DOHH2 (cell line): ENCODE data around the gene SPACA7.

ENCODE experiments used
- CTCF ChIP-seq: fragments of 200-600 bp; sonication (generic); IDR thresholded peaks from one replicate; pipeline ENCODE4 v1.5.1; 2014; ENCODE audit warnings: antibody characterized with exemption, mild to moderate bottlenecking, low read depth, low read length; ENCODE audit not compliant: poor library complexity, severe bottlenecking
- EZH2phosphoT487 ChIP-seq: fragments of 200-600 bp; sonication (generic); IDR thresholded peaks from 2 replicates; pipeline ENCODE4 v1.6.1; 2017; ENCODE audit warnings: borderline replicate concordance, mild to moderate bottlenecking, antibody characterized with exemption, low read length, moderate library complexity, mixed read lengths

- TF ChIP-seq CTCF (no peak), EZH2phosphoT487 (no peak)
Observed at GRCh38 chr13:112374271-112374670, 1.9 kb upstream of the SPACA7 start.
